Measurements from ENCODE around the gene ATP13A4. TPM values are rescaled to one million over a fixed set of nuclear protein-coding genes. Genes with fewer than 3 reads are reported as not detected.

The ATP13A4 gene
- total RNA-seq, 2 experiments from 2014 or later: 2.8 to 3.5 TPM

DNA sequence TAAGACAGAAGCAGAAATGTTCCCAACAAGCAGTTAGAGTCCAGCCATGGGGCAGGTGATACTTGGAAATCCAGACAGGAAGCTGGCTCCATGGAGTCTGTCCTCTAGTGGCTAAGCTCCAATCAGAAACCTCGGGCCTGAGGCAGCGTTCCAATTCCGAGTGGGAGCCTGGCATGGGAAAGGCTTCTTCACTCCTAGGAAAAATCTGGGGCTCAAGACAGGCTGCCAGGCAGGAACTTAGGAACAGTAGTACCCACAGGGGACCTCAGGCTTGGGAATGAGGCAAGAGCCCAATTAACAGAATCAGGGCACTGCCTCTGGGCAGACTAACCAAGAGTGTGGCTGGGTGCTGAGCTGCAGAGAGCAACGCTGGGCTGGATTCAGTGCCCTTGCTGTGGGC, 6.2 kb upstream of the ATP13A4 start:
- Mint-ChIP-seq H3K27me3 (no peaks in the 10 kb centered on the region), H3K4me3 (no peak overlapping the region), H3K36me3 (ENCODE audit: low read depth) (no peaks in the 10 kb centered on the region), H3K9me3 (no peaks in the 10 kb centered on the region), H3K27ac (no peak overlapping the region), H3K4me1 (ENCODE audit: low read depth) (no peaks in the 10 kb centered on the region)
- DNase-seq (no peak), ATAC-seq (no peak)
- TF ChIP-seq, protein P1, sequence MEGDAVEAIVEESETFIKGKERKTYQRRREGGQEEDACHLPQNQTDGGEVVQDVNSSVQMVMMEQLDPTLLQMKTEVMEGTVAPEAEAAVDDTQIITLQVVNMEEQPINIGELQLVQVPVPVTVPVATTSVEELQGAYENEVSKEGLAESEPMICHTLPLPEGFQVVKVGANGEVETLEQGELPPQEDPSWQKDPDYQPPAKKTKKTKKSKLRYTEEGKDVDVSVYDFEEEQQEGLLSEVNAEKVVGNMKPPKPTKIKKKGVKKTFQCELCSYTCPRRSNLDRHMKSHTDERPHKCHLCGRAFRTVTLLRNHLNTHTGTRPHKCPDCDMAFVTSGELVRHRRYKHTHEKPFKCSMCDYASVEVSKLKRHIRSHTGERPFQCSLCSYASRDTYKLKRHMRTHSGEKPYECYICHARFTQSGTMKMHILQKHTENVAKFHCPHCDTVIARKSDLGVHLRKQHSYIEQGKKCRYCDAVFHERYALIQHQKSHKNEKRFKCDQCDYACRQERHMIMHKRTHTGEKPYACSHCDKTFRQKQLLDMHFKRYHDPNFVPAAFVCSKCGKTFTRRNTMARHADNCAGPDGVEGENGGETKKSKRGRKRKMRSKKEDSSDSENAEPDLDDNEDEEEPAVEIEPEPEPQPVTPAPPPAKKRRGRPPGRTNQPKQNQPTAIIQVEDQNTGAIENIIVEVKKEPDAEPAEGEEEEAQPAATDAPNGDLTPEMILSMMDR (IDR thresholded peaks at IDR 0.05): no peak
- intact Hi-C loops (cut with micrococcal nuclease): no loop called here
- ChIA-PET CTCF (interaction anchor here (1.5 kb wide), 1 partner anchor 11 kb away, joined by 4 read pairs; no protein-coding TSS in a partner anchor), POLR2A (interaction anchor here (1.0 kb wide), 1 partner anchor 14 kb away, joined by 4 read pairs; no protein-coding TSS in a partner anchor)

DNA sequence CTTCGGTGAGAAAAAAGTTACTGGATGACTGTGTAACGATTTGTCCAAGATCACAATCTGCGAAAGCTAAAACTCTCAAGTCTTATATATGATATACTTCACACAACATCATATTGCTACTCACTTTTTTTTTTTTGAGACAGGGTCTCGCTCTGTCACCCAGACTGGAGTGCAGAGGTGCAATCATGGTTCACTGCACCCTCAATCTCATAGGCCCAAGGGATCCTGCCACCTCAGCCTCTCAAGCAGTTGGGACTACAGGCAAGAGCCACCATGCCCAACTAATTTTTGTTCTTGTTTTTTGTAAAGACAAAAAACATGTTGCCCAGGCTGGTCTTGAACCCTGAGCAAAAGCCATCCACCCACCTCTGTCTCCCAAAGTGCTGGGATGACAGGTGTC, 5.4 kb upstream of the ATP13A4 start:
- Mint-ChIP-seq H3K4me3 (no peak overlapping the region), H3K27me3 (no peaks in the 10 kb centered on the region), H3K36me3 (ENCODE audit: low read depth) (no peaks in the 10 kb centered on the region), H3K27ac (no peak overlapping the region), H3K4me1 (ENCODE audit: low read depth) (no peaks in the 10 kb centered on the region), H3K9me3 (no peaks in the 10 kb centered on the region)
- DNase-seq (no peak), ATAC-seq (no peak)
- POLR2A ChIA-PET: interaction anchor here (1.0 kb wide), 1 partner anchor 13 kb away, joined by 4 read pairs; no protein-coding TSS in a partner anchor
- CTCF ChIA-PET: no interaction called here
- TF ChIP-seq, protein P1 (IDR thresholded peaks at IDR 0.05): no peak
- intact Hi-C loops (cut with micrococcal nuclease): no loop called here

DNA sequence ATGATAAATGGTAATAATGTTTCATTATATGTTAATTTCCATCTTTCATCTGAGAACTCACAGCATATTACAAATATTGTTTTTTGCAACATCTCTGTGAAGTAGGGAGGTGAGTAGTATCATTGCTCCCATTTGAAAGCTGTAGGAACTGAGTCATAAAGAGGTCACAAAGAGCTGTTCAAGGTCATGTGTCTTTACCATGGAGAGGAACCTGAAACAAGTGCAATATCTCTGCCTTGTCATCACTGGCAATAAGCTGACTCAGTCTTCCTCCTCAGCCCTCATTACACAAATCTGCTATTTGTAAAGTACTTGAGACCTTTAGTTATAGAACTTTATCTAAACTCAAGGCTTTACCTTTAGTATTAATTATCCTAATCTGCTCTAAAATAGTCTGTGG, 4.4 kb upstream of the ATP13A4 start:
- CTCF ChIA-PET: interaction anchor here (1.1 kb wide), 1 partner anchor 13 kb away, joined by 3 read pairs; no protein-coding TSS in a partner anchor
- intact Hi-C loops (cut with micrococcal nuclease): no loop called here
- no peaks in the 10 kb centered on the region for H3K4me1 Mint-ChIP-seq (ENCODE audit: low read depth)
- TF ChIP-seq, protein P1 (IDR thresholded peaks at IDR 0.05): no peak
- no peaks in the 10 kb centered on the region for H3K36me3 Mint-ChIP-seq (ENCODE audit: low read depth)
- no peak overlapping the region for H3K4me3 Mint-ChIP-seq
- no peaks in the 10 kb centered on the region for H3K27me3 Mint-ChIP-seq
- DNase-seq (no peak), ATAC-seq (no peak)
- H3K9me3 Mint-ChIP-seq: no peaks in the 10 kb centered on the region
- POLR2A ChIA-PET: interaction anchor here (1.1 kb wide), 1 partner anchor 35 kb away, joined by 3 read pairs; no protein-coding TSS in a partner anchor
- no peak overlapping the region for H3K27ac Mint-ChIP-seq

DNA sequence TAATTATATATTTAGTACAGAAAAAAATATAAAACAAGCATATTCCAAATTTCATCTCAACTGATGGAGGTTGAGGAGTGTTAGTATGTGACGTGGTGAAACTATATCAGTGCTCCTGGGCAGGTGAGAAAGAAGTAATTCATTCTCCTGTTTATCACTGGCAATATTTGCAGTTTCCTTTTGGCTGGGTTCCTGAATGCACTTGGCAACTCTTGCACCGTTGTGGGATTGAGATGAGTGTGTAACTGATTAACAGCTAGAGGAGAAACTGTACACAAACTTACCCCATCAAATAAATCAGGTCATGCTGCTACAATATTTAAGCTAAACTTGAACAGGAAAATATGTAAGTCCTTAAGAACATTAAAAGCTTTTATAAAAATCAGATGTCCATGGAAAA, 2.1 kb upstream of the ATP13A4 start:
- CTCF ChIA-PET: no interaction called here
- Mint-ChIP-seq H3K4me3 (no peak overlapping the region), H3K27me3 (no peaks in the 10 kb centered on the region), H3K36me3 (ENCODE audit: low read depth) (no peaks in the 10 kb centered on the region), H3K27ac (no peak overlapping the region), H3K4me1 (ENCODE audit: low read depth) (no peaks in the 10 kb centered on the region), H3K9me3 (no peaks in the 10 kb centered on the region)
- POLR2A ChIA-PET: no interaction called here
- ATAC-seq: no peak
- intact Hi-C loops (cut with micrococcal nuclease): no loop called here
- DNase-seq: no peak
- TF ChIP-seq, protein P1 (IDR thresholded peaks at IDR 0.05): no peak

DNA sequence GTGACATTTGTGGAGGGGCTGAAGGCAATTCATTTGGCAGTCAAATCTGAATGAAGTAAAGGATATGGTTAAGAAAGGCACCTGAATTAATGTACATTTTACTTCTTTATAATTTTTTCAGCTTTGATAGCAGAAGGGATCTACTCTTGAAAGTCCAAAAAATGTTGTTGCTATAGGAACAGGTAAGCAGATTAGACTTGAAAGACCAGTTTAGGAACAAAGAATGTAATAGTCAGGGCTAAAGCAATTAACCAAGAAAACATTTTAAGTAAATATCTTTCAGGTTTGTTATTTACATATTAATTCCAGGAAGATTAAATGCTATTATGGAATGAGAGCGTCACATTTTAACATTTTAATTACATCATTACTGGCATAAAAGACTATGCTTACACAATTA, 1.1 kb downstream of the ATP13A4 start:
- TF ChIP-seq, protein P1 (IDR thresholded peaks at IDR 0.05): no peak
- H3K27ac Mint-ChIP-seq: no peak overlapping the region
- ChIA-PET POLR2A (no interaction called here), CTCF (no interaction called here)
- no peak for DNase-seq
- no peak for ATAC-seq
- no peaks in the 10 kb centered on the region for H3K27me3 Mint-ChIP-seq
- H3K36me3 Mint-ChIP-seq (ENCODE audit: low read depth): no peaks in the 10 kb centered on the region
- intact Hi-C loops (cut with micrococcal nuclease): no loop called here
- no peak overlapping the region for H3K4me3 Mint-ChIP-seq
- H3K9me3 Mint-ChIP-seq: no peaks in the 10 kb centered on the region
- H3K4me1 Mint-ChIP-seq (ENCODE audit: low read depth): no peaks in the 10 kb centered on the region
